Esophagus muscularis mucosa (tissue), 4 donors: Measurements from ENCODE around the gene CABCOCO1. TPM values are rescaled to one million over a fixed set of nuclear protein-coding genes. Genes with fewer than 3 reads are reported as not detected.

Experiments
- DNase-seq: peaks from one replicate; pipeline ENCODE4 v3.0.0-alpha.2; 2017; ENCODE audit errors: extremely low spot score
- H3K27ac ChIP-seq, 4 donors: fragments of 200-600 bp; sonication (generic); replicated peaks in 1 of 4; 1 replicate in 3 of 4; 2 replicates in 1 of 4; pipeline ENCODE4 v1.5.1; 2016 to 2019; ENCODE audit warnings: mild to moderate bottlenecking in 1 of 4
- H3K27me3 ChIP-seq, 4 donors: fragments of 200-600 bp; sonication (generic); one replicate each; pipeline versions ENCODE4 v1.5.1 to v1.6.0; 2016 to 2019
- H3K36me3 ChIP-seq, 4 donors: fragments of 200-600 bp; sonication (generic); one replicate each; pipeline ENCODE4 v1.5.1; 2016 to 2019
- H3K4me1 ChIP-seq, 4 donors: fragments of 200-600 bp; sonication (generic); one replicate each; pipeline ENCODE4 v1.5.1; 2016 to 2019
- H3K4me3 ChIP-seq, 4 donors: fragments of 200-600 bp; sonication (generic); 1 replicate in 2 of 4; 2 replicates in 2 of 4; pipeline ENCODE4 v1.5.1; 2016 to 2019; ENCODE audit warnings: mild to moderate bottlenecking in 4 of 4, moderate library complexity in 1 of 4
- H3K9me3 ChIP-seq, 4 donors: fragments of 200-600 bp; sonication (generic); 1 replicate in 3 of 4; 2 replicates in 1 of 4; pipeline ENCODE4 v1.5.1; 2016 to 2019
- EP300 ChIP-seq: sonication (generic); formaldehyde crosslinking; IDR thresholded peaks from one replicate; pipeline ENCODE4 v1.6.1; 2017; ENCODE audit warnings: antibody characterized with exemption
- POLR2A ChIP-seq: fragments of 450-650 bp; IDR thresholded peaks from one replicate; pipeline ENCODE4 v1.6.1; 2017; ENCODE audit warnings: antibody characterized with exemption, moderate library complexity, mild to moderate bottlenecking, low read depth
- POLR2AphosphoS5 ChIP-seq, 2 donors: sonication (generic); formaldehyde crosslinking; IDR thresholded peaks; one replicate each; pipeline ENCODE4 v1.6.1; 2017; ENCODE audit warnings: antibody characterized with exemption in 2 of 2
- WGBS: methylation state at CpG from one replicate; pipeline ENCODE4 v1.1.5; 2018; 5-methylcytosine and 5-hydroxymethylcytosine counted together
- intact Hi-C: fragments of 100-400 bp; cut with DNase I; formaldehyde crosslinking; loops from one replicate; pipeline ENCODE4 v1.15.1; 2023
- total RNA-seq, 4 donors: library from RNA; depleted of rRNA; stranded (reverse); fragments of >200 nt; gene quantifications; one replicate each; pipeline versions ENCODE4 v1.1.0 to v1.2.1, GENCODE V29; 2016
- TF ChIP-seq, protein P1 (sequence below), 3 experiments: fragments of 200-600 bp in 2 of 3; fragments of 450-650 bp in 1 of 3; sonication (generic) in 2 of 3; IDR thresholded peaks; one replicate each; pipeline ENCODE4 v1.5.1; 2017 to 2019; ENCODE audit warnings: antibody characterized with exemption in 3 of 3, mild to moderate bottlenecking in 2 of 3, moderate library complexity in 1 of 3

CABCOCO1 gene
- total RNA-seq, 4 donors from 2014 or later: 0.83 to 2.7 (median 1.8) TPM

- Histone ChIP-seq H3K4me1 (peaks cover 0 to 17% (median 13%) of the 10 kb centered on the region in 4 donors), H3K27ac (peak overlapping the region; percentile 55 to 62 (median 58)), H3K4me3 (no peak overlapping the region), H3K36me3 (no peaks in the 10 kb centered on the region), H3K27me3 (no peaks in the 10 kb centered on the region), H3K9me3 (no peaks in the 10 kb centered on the region)
- DNase-seq: no peak
- TF ChIP-seq EP300 (no peak), POLR2AphosphoS5 (IDR thresholded peaks at IDR 0.05) (no peak), POLR2A (no peak)
- TF ChIP-seq, protein P1, sequence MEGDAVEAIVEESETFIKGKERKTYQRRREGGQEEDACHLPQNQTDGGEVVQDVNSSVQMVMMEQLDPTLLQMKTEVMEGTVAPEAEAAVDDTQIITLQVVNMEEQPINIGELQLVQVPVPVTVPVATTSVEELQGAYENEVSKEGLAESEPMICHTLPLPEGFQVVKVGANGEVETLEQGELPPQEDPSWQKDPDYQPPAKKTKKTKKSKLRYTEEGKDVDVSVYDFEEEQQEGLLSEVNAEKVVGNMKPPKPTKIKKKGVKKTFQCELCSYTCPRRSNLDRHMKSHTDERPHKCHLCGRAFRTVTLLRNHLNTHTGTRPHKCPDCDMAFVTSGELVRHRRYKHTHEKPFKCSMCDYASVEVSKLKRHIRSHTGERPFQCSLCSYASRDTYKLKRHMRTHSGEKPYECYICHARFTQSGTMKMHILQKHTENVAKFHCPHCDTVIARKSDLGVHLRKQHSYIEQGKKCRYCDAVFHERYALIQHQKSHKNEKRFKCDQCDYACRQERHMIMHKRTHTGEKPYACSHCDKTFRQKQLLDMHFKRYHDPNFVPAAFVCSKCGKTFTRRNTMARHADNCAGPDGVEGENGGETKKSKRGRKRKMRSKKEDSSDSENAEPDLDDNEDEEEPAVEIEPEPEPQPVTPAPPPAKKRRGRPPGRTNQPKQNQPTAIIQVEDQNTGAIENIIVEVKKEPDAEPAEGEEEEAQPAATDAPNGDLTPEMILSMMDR (IDR thresholded peaks at IDR 0.05): no peak
- WGBS: 86% methylated on average over 6 of the region's 6 CpGs
- intact Hi-C loops: no loop called here
Measured at GRCh38 chr10:61779276-61779675, 116.5 kb downstream of the CABCOCO1 start.

- intact Hi-C loops: no loop called here
- H3K4me1 ChIP-seq: peaks cover 0 to 21% (median 16%) of the 10 kb centered on the region in 4 donors
- H3K36me3 ChIP-seq: no peaks in the 10 kb centered on the region
- 33% methylated on average over 9 of the region's 9 CpGs for WGBS
- H3K9me3 ChIP-seq: no peaks in the 10 kb centered on the region
- H3K27ac ChIP-seq: peak overlapping the region; percentile 55 to 62 (median 58)
- peak in 1 of 2 donors; percentile 37 for TF ChIP-seq POLR2AphosphoS5 (IDR thresholded peaks at IDR 0.05)
- no peak for TF ChIP-seq POLR2A
- no peak for TF ChIP-seq EP300
- TF ChIP-seq, protein P1 (IDR thresholded peaks at IDR 0.05): no peak
- no peak for DNase-seq
- H3K27me3 ChIP-seq: no peaks in the 10 kb centered on the region
- H3K4me3 ChIP-seq: peak overlapping the region in 1 of 4 donors; percentile 2
Measured at GRCh38 chr10:61779950-61780659, 117.4 kb downstream of the CABCOCO1 start.

- peak overlapping the region; percentile 55 to 62 (median 58) for H3K27ac ChIP-seq
- no peak for TF ChIP-seq POLR2A
- TF ChIP-seq, protein P1 (IDR thresholded peaks at IDR 0.05): no peak
- TF ChIP-seq POLR2AphosphoS5 (IDR thresholded peaks at IDR 0.05): no peak
- H3K27me3 ChIP-seq: no peaks in the 10 kb centered on the region
- H3K36me3 ChIP-seq: no peaks in the 10 kb centered on the region
- H3K4me1 ChIP-seq: peaks cover 0 to 26% (median 17%) of the 10 kb centered on the region in 4 donors
- no peak overlapping the region for H3K4me3 ChIP-seq
- no peak for DNase-seq
- no peaks in the 10 kb centered on the region for H3K9me3 ChIP-seq
- intact Hi-C loops: no loop called here
Measured at GRCh38 chr10:61780732-61781131, 118.0 kb downstream of the CABCOCO1 start.

GRCh38 chr10:61781969-61782403 is 119.3 kb downstream of the CABCOCO1 start:
- Histone ChIP-seq H3K27me3 (no peaks in the 10 kb centered on the region), H3K9me3 (no peaks in the 10 kb centered on the region), H3K4me3 (no peak overlapping the region), H3K27ac (no peak overlapping the region), H3K4me1 (peaks cover 4 to 38% (median 29%) of the 10 kb centered on the region in 4 donors), H3K36me3 (no peaks in the 10 kb centered on the region)
- intact Hi-C loops: no loop called here
- DNase-seq: no peak
- no peak for TF ChIP-seq EP300
- no peak for TF ChIP-seq POLR2A
- TF ChIP-seq, protein P1 (IDR thresholded peaks at IDR 0.05): no peak
- no peak for TF ChIP-seq POLR2AphosphoS5 (IDR thresholded peaks at IDR 0.05)
